Activated CD4-positive, alpha-beta memory T cell treated with anti-CD3 and anti-CD28 coated beads for 36 hours (primary cell): ENCODE data around the gene MORN1. TPM values are rescaled to one million over a fixed set of nuclear protein-coding genes. Genes with fewer than 3 reads are reported as not detected.

Experiments used
- CTCF ChIA-PET: fragments of 350-600 bp; sonication (Branson Sonifier 250); formaldehyde crosslinking; loops from one replicate; lab custom pipeline; 2021; ENCODE audit warnings: antibody characterized with exemption, inconsistent platforms; lab: Charles Lee
- POLR2A ChIA-PET: fragments of 350-600 bp; sonication (Branson Sonifier 250); formaldehyde crosslinking; loops from one replicate; lab custom pipeline; 2021; ENCODE audit warnings: antibody characterized with exemption; lab: Charles Lee
- DNase-seq: peaks from one replicate; pipeline ENCODE4 v3.0.0-alpha.2; 2020
- H3K27ac Mint-ChIP-seq: one replicate; pipeline ENCODE4 v1.8.0; 2021; ENCODE audit warnings: mixed read lengths
- H3K27me3 Mint-ChIP-seq: one replicate; pipeline ENCODE4 v1.8.0; 2021; ENCODE audit warnings: mixed read lengths
- H3K36me3 Mint-ChIP-seq: one replicate; pipeline ENCODE4 v1.8.0; 2021; ENCODE audit warnings: mixed read lengths
- H3K4me1 Mint-ChIP-seq: one replicate; pipeline ENCODE4 v1.8.0; 2021; ENCODE audit warnings: low read depth, mixed read lengths
- H3K4me3 Mint-ChIP-seq: one replicate; pipeline ENCODE4 v1.8.0; 2021; ENCODE audit warnings: mild to moderate bottlenecking, mixed read lengths
- H3K9me3 Mint-ChIP-seq: one replicate; pipeline ENCODE4 v1.8.0; 2021; ENCODE audit warnings: mixed read lengths
- intact Hi-C: fragments of 100-400 bp; cut with micrococcal nuclease; formaldehyde crosslinking; loops from one replicate; pipeline ENCODE4 v1.15.1; 2023
- total RNA-seq, 2 experiments: library from RNA; stranded (reverse); gene quantifications; one replicate each; pipeline ENCODE4 v1.2.3, GENCODE V29; 2021

Gene MORN1
- total RNA-seq, 2 experiments from 2014 or later = 5.4 to 6.3 TPM

DNA sequence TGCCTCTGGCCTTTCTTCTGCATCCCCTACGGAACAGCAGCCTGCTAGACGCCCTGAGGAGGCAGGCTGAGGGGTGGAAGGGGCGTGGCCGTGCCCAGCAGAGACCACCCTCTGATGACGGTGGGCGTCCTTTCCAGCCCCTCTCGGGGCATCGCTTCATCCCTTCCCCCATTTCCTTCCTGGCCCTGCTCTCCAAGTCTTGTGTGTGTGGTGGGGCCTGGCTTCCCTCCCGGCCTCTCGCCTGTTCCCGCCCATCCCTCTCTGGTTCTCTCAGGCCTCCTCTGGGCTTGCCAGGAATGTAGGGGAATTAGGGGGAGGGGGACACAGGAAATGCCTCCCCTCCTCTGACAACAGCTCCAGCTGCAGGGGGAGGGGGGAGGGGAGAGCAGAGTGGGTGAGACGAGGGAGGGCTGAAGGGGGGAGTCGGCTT is 112.1 kb downstream of the MORN1 start:
- Mint-ChIP-seq H3K36me3 (peaks cover 6% of the 10 kb centered on the region), H3K4me1 (peaks cover 35% of the 10 kb centered on the region), H3K27me3 (no peaks in the 10 kb centered on the region), H3K27ac (peak overlapping the region; percentile 23), H3K4me3 (no peak overlapping the region), H3K9me3 (no peaks in the 10 kb centered on the region)
- CTCF ChIA-PET = no interaction called here
- POLR2A ChIA-PET = no interaction called here
- DNase-seq = no peak
- intact Hi-C loops = no loop called here

DNA sequence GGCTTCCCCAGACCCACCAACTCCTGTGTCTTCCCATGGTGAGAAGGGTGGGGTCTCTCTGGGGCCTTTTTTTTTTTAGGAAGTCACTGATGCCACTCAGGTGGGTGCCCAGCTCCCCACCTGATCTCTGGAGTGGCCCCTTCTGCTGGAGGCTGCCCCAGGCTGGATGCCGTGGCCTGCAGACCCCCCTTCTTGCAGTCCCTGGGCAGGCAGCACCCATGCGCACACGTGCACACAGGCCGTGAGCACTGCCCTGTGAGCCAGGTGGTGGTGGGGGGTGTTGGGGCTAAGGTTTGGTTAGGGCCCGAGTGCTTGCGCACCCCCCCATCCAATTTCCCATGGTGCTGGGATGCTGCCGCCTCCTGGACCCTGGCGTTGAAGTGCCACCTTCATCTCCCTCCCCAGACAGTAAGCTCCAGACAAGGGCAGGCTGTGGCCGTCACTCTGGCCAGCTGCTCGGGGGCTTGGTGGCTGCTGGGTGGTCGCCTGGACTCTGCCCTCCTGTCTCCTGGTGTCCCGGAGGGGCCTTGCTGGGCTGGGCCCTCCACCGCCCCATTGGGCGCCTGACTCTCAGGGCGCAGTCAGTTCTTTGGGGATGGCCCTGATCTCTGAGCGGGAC is 112.7 kb downstream of the MORN1 start:
- peaks cover 6% of the 10 kb centered on the region for H3K36me3 Mint-ChIP-seq
- CTCF ChIA-PET = no interaction called here
- H3K4me3 Mint-ChIP-seq = no peak overlapping the region
- no peak overlapping the region for H3K27ac Mint-ChIP-seq
- intact Hi-C loops = no loop called here
- POLR2A ChIA-PET = no interaction called here
- DNase-seq = no peak
- H3K4me1 Mint-ChIP-seq = peaks cover 40% of the 10 kb centered on the region
- H3K27me3 Mint-ChIP-seq = no peaks in the 10 kb centered on the region
- H3K9me3 Mint-ChIP-seq = no peaks in the 10 kb centered on the region

DNA sequence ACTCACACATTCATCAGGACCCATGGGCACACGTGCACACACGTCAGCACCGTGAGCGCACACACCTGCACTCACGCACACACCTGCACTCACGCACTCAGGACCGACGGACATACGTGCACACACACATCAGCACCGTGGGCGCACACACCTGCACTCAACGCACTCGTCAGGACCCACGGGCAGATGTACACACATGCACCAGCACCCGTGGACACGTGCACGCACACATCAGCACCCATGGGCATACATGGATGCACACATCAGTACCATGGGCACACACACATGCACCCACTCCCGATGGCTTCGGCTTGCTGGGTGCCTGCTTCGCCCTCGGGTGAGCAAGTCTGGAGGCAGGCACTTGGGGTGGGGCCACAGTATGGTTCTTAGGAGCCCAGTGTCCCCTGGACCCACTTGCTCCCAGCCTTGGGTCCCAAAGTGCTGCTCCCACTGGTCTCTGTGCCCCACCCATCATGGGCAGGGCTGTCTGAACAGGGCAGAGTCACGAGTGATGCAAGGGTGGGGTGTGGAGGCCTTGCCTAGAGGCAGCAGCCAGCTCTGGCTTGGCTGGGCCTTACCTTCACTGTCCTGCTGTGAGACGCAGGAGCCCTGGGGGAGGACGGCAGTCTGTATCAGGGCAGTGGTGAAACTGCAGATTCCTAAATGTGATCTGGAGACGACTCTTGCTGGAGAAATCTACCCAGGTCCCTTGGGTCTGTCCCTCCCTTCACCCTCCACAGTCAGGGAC is 113.4 kb downstream of the MORN1 start:
- DNase-seq = no peak
- Mint-ChIP-seq H3K9me3 (no peaks in the 10 kb centered on the region), H3K36me3 (peaks cover 8% of the 10 kb centered on the region), H3K4me1 (peaks cover 47% of the 10 kb centered on the region), H3K27ac (no peak overlapping the region), H3K27me3 (no peaks in the 10 kb centered on the region), H3K4me3 (no peak overlapping the region)
- intact Hi-C loops = no loop called here
- ChIA-PET CTCF (no interaction called here), POLR2A (no interaction called here)

DNA sequence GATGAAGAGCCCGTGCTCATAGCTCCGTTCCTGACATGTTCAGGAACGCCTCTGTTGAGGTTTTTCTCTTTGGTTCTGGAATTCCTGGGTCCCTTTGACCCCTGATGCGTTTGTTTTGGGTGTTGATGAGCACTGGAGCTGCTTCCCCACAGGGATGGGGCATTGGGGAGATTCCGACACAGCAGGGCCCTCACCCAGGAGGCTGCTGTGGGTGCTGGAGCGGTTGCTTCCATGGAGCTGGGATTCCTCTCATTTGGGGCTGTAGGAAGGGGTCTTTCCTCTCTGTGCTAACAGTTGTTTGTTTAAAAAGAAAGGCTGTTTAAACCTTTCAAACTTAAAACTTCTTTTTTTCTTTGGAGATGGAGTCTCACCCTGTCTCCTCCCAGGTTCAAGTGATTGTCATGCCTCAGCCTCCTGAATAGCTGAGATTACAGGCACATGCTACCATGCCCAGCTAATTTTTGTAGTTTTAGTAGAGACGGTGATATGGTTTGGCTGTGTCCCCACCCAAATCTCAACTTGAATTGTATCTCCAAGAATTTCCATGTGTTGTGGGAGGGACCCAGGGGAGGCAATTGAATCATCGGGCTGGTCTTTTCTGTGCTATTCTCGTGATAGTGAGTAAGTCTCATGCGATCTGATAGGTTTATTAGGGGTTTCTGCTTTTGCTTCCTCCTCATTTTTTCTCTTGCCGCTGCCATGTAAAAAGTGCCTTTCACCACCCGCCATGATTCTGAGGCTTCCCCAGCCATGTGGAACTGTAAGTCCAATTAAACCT is 114.4 kb downstream of the MORN1 start:
- POLR2A ChIA-PET = interaction anchor here (0.7 kb wide), 1 partner anchor 548 kb away, joined by 3 read pairs; no protein-coding TSS in a partner anchor
- CTCF ChIA-PET = no interaction called here
- Mint-ChIP-seq H3K4me1 (peaks cover 48% of the 10 kb centered on the region), H3K9me3 (no peaks in the 10 kb centered on the region), H3K27ac (peak overlapping the region; percentile 55), H3K36me3 (peaks cover 8% of the 10 kb centered on the region), H3K27me3 (no peaks in the 10 kb centered on the region), H3K4me3 (no peak overlapping the region)
- intact Hi-C loops = no loop called here
- DNase-seq = no peak

DNA sequence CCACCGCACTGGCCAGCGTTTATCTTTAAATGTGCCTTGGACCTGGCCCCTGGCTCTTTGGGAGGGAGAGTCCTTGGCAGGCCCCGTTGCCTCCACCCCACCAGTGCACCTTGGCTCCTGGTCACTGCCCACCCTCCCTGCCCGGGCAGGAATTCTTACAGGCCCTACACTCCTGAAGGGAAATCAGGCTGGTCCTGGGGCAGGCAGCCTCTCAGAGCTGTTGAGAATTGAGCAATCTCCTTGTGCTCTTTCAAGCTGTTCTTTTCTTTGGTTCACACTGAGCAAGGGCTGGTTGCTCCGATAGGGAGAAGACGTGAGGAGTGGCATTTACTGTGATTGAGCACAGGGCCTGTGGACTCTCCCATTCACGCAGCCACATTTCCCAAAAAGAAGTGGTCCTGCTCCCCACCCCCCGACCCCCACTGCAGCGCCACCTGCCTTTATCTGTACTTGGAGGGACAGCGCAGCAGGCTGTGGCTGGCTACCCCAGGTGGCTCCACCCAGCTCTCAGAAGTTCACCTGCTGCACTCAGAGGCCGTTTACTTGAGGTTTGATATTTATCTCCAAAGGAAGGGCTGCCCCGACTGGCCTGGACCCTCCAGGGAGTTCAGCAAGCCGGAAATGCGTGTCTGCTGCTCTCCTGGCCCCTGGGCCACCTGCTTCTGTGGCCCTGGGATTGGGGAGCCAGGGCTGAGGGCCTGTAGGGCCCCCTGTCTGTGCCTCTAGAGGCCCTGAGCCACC is 115.4 kb downstream of the MORN1 start:
- ChIA-PET POLR2A (no interaction called here), CTCF (no interaction called here)
- H3K4me3 Mint-ChIP-seq = no peak overlapping the region
- H3K27ac Mint-ChIP-seq = no peak overlapping the region
- H3K36me3 Mint-ChIP-seq = peaks cover 8% of the 10 kb centered on the region
- intact Hi-C loops = no loop called here
- peaks cover 49% of the 10 kb centered on the region for H3K4me1 Mint-ChIP-seq
- no peak for DNase-seq
- H3K9me3 Mint-ChIP-seq = no peaks in the 10 kb centered on the region
- H3K27me3 Mint-ChIP-seq = no peaks in the 10 kb centered on the region

DNA sequence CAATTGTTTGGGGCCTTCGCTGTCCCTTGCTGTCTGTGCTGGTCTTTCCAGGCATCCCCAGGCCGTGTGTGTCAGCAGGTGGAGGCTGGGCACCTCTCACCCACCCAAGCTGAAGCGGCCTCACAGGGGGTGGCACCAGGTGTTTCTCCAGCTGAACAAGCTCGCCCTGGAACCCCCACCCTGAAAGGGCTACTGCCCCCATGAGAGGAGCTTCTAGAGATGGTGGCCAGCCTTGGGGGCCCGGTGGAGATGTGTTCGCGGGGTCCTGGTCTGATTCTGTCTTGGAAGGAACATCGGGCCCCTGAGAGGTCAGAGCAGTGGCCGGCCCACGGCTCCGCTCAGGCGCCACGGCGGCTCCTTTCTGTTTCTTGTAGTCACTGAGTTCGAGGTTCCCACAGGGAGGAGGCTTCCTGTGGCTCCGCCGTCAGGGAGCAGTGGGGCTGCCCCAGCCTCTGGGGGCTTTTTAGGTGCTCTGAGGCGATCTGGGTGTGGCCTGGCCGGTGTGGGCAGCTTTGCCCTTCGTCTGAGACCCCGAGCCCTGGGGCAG is 116.4 kb downstream of the MORN1 start:
- Mint-ChIP-seq H3K27me3 (no peaks in the 10 kb centered on the region), H3K9me3 (no peaks in the 10 kb centered on the region), H3K4me1 (peaks cover 51% of the 10 kb centered on the region), H3K4me3 (no peak overlapping the region), H3K27ac (peak overlapping the region; percentile 38), H3K36me3 (peaks cover 8% of the 10 kb centered on the region)
- CTCF ChIA-PET = no interaction called here
- DNase-seq = no peak
- intact Hi-C loops = no loop called here
- POLR2A ChIA-PET = no interaction called here

DNA sequence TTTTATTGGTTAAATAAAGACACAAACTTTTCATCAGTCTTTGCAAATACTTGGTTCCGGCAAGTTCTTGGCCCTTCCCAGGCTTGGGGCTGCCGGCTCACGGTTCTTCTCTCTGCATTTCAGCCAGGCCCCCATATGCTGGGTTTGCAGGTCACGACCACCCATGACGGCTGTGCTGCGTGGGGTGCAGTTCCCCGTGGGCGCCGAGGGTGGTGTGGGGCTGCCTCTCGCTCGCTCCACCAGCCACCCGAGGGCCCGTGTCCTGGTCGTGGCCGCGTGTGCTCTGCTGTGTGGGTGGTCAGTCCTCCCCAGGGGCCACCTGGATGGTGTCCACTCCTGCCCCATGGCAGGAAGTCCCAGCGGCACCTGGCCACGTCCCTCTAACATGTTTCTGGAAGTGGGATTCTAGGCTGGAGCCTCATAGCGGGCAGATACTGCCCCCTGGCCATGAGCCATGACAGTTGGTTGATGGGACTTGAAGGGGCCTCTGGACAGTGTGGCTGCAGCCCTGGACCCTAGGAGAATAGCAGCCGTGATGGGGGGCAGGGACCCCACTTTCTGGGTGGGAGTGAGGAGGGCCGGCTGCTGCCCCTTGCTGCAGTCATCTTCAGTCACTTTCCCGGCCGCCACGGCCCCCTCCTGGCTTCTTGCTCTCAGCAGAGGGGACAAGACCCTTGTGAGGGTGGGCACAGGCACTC is 117.0 kb downstream of the MORN1 start:
- ChIA-PET CTCF (no interaction called here), POLR2A (no interaction called here)
- Mint-ChIP-seq H3K27ac (no peak overlapping the region), H3K4me1 (peaks cover 53% of the 10 kb centered on the region), H3K4me3 (no peak overlapping the region), H3K9me3 (no peaks in the 10 kb centered on the region), H3K36me3 (peaks cover 8% of the 10 kb centered on the region), H3K27me3 (no peaks in the 10 kb centered on the region)
- DNase-seq = no peak
- intact Hi-C loops = no loop called here

DNA sequence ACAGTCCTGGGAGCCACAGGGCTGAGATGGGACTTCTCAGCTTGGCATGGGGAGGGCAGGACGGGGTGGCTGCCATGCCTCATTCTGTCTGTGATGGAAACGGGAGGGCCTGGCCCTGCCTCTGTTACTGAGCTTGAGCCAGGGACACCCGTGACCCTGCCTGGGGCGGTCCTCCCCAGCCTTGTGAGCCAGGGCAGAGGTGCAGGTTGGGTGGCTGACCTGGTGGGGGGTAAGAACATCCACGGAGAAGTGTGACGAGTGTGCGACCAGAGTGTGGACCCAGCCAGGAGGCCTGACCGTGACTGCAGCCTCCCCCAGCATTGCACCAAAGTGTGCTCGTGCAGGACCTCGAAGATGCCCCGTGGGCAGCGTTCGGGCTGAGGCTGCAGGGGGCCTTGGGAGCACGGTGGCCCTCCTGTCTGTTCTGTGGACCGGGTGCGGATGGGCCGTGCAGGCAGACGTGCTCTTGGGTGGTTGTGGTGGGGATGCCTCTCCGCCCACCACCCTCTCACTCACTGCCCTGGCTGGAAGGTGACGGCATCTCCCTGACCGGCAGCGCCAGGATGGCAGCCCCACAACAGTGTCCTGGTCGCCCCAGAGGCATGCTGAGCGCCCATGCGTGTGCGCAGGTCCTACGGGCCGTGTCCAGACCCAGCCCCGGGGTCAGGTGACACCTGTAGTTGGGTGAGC is 117.8 kb downstream of the MORN1 start:
- Mint-ChIP-seq H3K4me3 (no peak overlapping the region), H3K9me3 (no peaks in the 10 kb centered on the region), H3K4me1 (peaks cover 59% of the 10 kb centered on the region), H3K27me3 (no peaks in the 10 kb centered on the region), H3K27ac (no peak overlapping the region), H3K36me3 (peaks cover 8% of the 10 kb centered on the region)
- DNase-seq = no peak
- ChIA-PET CTCF (no interaction called here), POLR2A (no interaction called here)
- intact Hi-C loops = no loop called here

DNA sequence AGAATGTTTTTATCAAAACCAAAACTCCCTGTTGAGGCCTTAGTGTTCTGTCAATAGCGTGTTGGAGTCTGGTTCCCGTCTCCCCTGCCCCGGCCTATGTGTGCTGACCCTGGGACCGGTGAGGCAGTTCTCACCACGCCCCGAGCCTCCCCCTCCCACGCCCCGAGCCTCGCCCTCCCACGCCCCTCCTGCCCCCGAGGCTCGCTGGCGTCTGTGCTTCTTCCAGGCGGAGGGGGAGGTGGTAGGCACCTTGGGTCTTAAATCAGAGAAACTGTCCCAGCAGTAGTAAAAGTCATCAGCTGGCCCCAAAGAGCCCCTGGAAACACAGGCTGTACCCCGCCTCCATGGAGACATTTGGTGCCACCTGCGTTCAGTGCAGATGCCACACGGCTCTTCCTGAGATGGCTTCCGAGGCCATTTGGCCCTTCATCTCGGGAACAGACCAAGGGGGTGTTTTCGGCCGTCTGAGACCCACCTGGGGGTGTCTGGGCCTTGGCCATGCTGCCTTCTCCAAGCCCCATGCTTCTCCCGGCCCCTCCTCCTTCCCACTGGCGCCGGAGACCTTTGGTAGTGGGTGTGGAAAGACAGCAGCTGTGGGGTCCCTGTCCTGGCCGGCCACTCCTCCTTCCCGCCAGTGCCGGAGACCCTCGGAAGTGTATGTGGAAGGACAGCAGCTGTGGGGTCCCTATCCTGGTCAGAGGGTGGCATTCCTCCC is 118.5 kb downstream of the MORN1 start:
- ChIA-PET CTCF (interaction anchor here (1.2 kb wide), 1 partner anchor 43 kb away, joined by 3 read pairs; no protein-coding TSS in a partner anchor), POLR2A (no interaction called here)
- DNase-seq = no peak
- Mint-ChIP-seq H3K4me1 (peaks cover 58% of the 10 kb centered on the region), H3K36me3 (peaks cover 8% of the 10 kb centered on the region), H3K4me3 (no peak overlapping the region), H3K27ac (peak overlapping the region; percentile 18), H3K27me3 (no peaks in the 10 kb centered on the region), H3K9me3 (no peaks in the 10 kb centered on the region)
- intact Hi-C loops = no loop called here

DNA sequence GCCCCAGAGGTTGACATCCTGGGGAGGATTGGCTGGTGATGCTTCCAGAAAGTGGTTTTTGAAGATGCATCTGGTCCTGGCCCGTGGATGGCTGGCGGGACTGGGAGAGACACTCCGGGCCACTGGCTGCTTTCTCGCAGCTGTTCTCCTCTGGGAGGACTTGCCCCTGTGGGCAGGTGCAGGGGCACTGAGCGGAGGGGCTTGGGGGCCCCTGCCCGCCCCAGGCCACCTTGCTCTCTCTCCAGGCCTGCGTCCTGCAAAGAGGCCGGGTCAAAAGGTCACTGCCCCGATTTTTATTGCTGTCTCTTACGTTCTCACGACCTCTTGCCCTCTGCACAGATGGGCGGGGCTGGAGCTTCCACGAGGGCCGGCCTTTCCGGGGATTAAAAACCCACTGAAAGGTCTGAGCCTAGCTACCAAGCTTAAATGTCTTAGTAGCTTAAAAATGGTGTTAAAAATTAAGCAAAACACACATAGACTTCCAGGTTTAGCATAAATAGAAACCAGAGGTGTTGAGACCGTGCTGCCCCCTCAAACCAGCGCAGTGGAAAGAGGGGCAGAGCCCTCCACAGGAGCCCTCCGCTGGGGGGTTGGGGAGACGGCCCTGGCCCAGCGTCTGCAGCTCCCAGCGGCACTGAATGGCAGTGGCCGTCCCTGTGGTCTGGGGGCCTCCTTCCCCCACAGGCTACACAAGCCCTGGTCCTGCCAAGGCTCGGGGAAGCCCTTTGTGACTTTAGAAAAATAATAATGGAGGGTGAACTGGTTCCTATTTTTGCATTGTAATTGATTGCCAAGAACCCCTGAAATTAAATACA is 119.3 kb downstream of the MORN1 start:
- no peak for DNase-seq
- H3K36me3 Mint-ChIP-seq = peaks cover 6% of the 10 kb centered on the region
- peaks cover 52% of the 10 kb centered on the region for H3K4me1 Mint-ChIP-seq
- H3K9me3 Mint-ChIP-seq = no peaks in the 10 kb centered on the region
- H3K4me3 Mint-ChIP-seq = no peak overlapping the region
- POLR2A ChIA-PET = no interaction called here
- CTCF ChIA-PET = interaction anchor here (1.2 kb wide), 1 partner anchor 44 kb away, joined by 3 read pairs; no protein-coding TSS in a partner anchor
- H3K27me3 Mint-ChIP-seq = no peaks in the 10 kb centered on the region
- no peak overlapping the region for H3K27ac Mint-ChIP-seq
- intact Hi-C loops = no loop called here
